HFF-Myc (cell line): ENCODE measurements around the gene JPH3.

Experiments used
- DNase-seq: peaks from one replicate; pipeline ENCODE4 v3.0.0-alpha.2; 2011; ENCODE audit warnings: low read depth; ENCODE audit errors: extremely low read depth
- H3K4me3 ChIP-seq: replicated peaks from 2 replicates; pipeline ENCODE4 v1.5.1; 2011; ENCODE audit warnings: low read depth, mild to moderate bottlenecking, control low read depth, low read length
- CTCF ChIP-seq: IDR thresholded peaks from 2 replicates; pipeline ENCODE4 v1.5.1; 2012; ENCODE audit warnings: mild to moderate bottlenecking, low read depth, low read length, control low read depth; ENCODE audit errors: missing control alignments

Gene JPH3

GRCh38 chr16:87602001-87602775 lies at the start of gene JPH3:
TSS of gene JPH3 (plus strand) at chr16:87602508. CDS start at chr16:87603147, 639 bp downstream.
- no peak for DNase-seq
- H3K4me3 ChIP-seq: no peak within 1 kb of the TSS
- no peak for TF ChIP-seq CTCF

GRCh38 chr16:87552772-87553573 lies 49.3 kb upstream of the JPH3 start:
- no peak overlapping the region for H3K4me3 ChIP-seq
- TF ChIP-seq CTCF: no peak
- no peak for DNase-seq

- H3K4me3 ChIP-seq: no peak overlapping the region
- TF ChIP-seq CTCF: no peak
- DNase-seq: no peak
Measured at GRCh38 chr16:87554754-87555427, 47.4 kb upstream of the JPH3 start.

GRCh38 chr16:87555647-87556046 lies 46.7 kb upstream of the JPH3 start:
- no peak overlapping the region for H3K4me3 ChIP-seq
- DNase-seq: no peak
- TF ChIP-seq CTCF: no peak

- no peak overlapping the region for H3K4me3 ChIP-seq
- TF ChIP-seq CTCF: no peak
- no peak for DNase-seq
Measured at GRCh38 chr16:87556941-87557459, 45.3 kb upstream of the JPH3 start.

GRCh38 chr16:87558682-87559081 lies 43.6 kb upstream of the JPH3 start:
- no peak for DNase-seq
- no peak for TF ChIP-seq CTCF
- no peak overlapping the region for H3K4me3 ChIP-seq
